ENCODE data around the gene GPR21. TPM values are rescaled to one million over a fixed set of nuclear protein-coding genes. Genes with fewer than 3 reads are reported as not detected.

Gene GPR21, protein sequence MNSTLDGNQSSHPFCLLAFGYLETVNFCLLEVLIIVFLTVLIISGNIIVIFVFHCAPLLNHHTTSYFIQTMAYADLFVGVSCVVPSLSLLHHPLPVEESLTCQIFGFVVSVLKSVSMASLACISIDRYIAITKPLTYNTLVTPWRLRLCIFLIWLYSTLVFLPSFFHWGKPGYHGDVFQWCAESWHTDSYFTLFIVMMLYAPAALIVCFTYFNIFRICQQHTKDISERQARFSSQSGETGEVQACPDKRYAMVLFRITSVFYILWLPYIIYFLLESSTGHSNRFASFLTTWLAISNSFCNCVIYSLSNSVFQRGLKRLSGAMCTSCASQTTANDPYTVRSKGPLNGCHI
- 0.89 and 0.97 TPM in 2 replicates for total RNA-seq

DNA sequence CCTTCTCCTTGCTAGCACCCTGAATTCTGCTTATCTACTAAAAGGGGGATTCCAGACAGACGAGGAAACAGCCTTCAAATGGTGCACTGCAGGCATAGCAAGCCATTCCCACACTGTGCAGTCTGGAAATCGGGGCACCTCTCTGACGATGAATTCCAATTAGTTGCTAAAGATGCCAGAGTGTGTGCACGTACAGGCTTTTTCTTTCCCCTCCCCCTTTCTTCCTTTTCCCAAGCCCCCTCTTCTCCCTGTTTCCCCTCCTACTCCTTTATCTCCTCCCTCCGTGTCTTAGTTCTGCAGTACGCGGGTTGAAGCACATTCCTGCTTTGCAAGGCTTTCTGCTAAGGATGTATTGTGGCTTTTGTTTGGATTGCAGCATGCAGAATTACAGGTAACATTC, at the start of gene GPR21:
TSS of gene GPR21 (plus strand) at position 316 of the 400 bp plus-strand sequence. CDS start 900 bp downstream, outside the sequence.

Other genes with a start within 250 kb of the GPR21 start
- gene OR5C1, start 244.7 kb upstream of the GPR21 start, total RNA-seq = not detected in 2 replicates
- not detected in 2 replicates for gene OR1K1, start 233.5 kb upstream of the GPR21 start, total RNA-seq
- 34.7 and 41.0 TPM in 2 replicates for gene PDCL, start 205.1 kb upstream of the GPR21 start, total RNA-seq
- gene RC3H2, start 128.3 kb upstream of the GPR21 start, total RNA-seq = 46.0 and 70.8 TPM in 2 replicates
- gene ZBTB6, start 120.3 kb upstream of the GPR21 start, total RNA-seq = 14.1 and 15.4 TPM in 2 replicates
- 4.5 and 5.5 TPM in 2 replicates for gene ZBTB26, start 102.2 kb upstream of the GPR21 start, total RNA-seq
- gene RABGAP1, start 92.6 kb upstream of the GPR21 start, total RNA-seq = 48.2 and 49.0 TPM in 2 replicates
- 3.3 and 4.3 TPM in 2 replicates for gene STRBP, start 234.9 kb downstream of the GPR21 start, total RNA-seq